Measurements from ENCODE around the gene HOXB3. TPM values are rescaled to one million over a fixed set of nuclear protein-coding genes. Genes with fewer than 3 reads are reported as not detected.

Gene HOXB3
- total RNA-seq, 4 donors from 2014 or later: 4.0 to 12.4 (median 4.9) TPM

GRCh38 chr17:48617471-48618255, 27.6 kb upstream of the HOXB3 start:
- TF ChIP-seq CTCF (IDR thresholded peaks at IDR 0.05; ENCODE audit: low read depth): no peak

GRCh38 chr17:48616717-48617470, 26.9 kb upstream of the HOXB3 start:
- no peak for TF ChIP-seq CTCF (IDR thresholded peaks at IDR 0.05; ENCODE audit: low read depth)

GRCh38 chr17:48615963-48616716, 26.1 kb upstream of the HOXB3 start:
- TF ChIP-seq CTCF (IDR thresholded peaks at IDR 0.05; ENCODE audit: low read depth): no peak

- TF ChIP-seq CTCF (IDR thresholded peaks at IDR 0.05; ENCODE audit: low read depth): no peak
These were observed 25.3 kb upstream of the HOXB3 start, which contains the start of gene HOXB8 for GRCh38 chr17:48615047-48615962. Gene HOXB8, minus strand, starts transcription at chr17:48615292. Its CDS starts 588 bp downstream, at chr17:48614704.

- no peak for TF ChIP-seq CTCF (IDR thresholded peaks at IDR 0.05; ENCODE audit: low read depth)
These were observed 24.0 kb upstream of the HOXB3 start for GRCh38 chr17:48613862-48614694.

All from subcutaneous adipose tissue (tissue), 4 donors.